ENCODE measurements around the gene MLH1.

GRCh38 chr3:37050282-37050681 is 57.0 kb downstream of the MLH1 start:
- TF ChIP-seq CTCF (IDR thresholded peaks at IDR 0.05) (no peak), POLR2AphosphoS5 (IDR thresholded peaks at IDR 0.05; ENCODE audit: insufficient read depth in 1 of 2, low read depth in 1 of 2) (no peak), POLR2A (IDR thresholded peaks at IDR 0.05) (no peak)
